GM12892 (cell line): Measurements from ENCODE around the gene PRPSAP1.
"Not testable (repeated sequence)": the region's sequence is repeated elsewhere in the genome, so short reads cannot be mapped to it uniquely, and the experiment has no call there.

ENCODE experiments used
- DNase-seq: peaks from one replicate; pipeline ENCODE4 v3.0.0; 2011; ENCODE audit not compliant: insufficient read length
- FAIRE-seq: peaks from 2 replicates; lab custom pipeline; 2011; peaks lifted over from hg19 to GRCh38; lab: Jason Lieb, UNC
- POLR2A ChIP-seq: IDR thresholded peaks from 2 replicates; pipeline ENCODE4 v1.6.1; 2011; ENCODE audit warnings: low read depth, low read length, control low read depth
- POLR2AphosphoS5 ChIP-seq: IDR thresholded peaks from 2 replicates; pipeline ENCODE4 v1.6.1; 2011; ENCODE audit warnings: low read depth, low read length, control low read depth
- TAF1 ChIP-seq: IDR thresholded peaks from 2 replicates; pipeline ENCODE4 v1.6.1; 2011; ENCODE audit warnings: low read depth, mild to moderate bottlenecking, control low read depth, low read length, borderline replicate concordance

Gene PRPSAP1

DNA sequence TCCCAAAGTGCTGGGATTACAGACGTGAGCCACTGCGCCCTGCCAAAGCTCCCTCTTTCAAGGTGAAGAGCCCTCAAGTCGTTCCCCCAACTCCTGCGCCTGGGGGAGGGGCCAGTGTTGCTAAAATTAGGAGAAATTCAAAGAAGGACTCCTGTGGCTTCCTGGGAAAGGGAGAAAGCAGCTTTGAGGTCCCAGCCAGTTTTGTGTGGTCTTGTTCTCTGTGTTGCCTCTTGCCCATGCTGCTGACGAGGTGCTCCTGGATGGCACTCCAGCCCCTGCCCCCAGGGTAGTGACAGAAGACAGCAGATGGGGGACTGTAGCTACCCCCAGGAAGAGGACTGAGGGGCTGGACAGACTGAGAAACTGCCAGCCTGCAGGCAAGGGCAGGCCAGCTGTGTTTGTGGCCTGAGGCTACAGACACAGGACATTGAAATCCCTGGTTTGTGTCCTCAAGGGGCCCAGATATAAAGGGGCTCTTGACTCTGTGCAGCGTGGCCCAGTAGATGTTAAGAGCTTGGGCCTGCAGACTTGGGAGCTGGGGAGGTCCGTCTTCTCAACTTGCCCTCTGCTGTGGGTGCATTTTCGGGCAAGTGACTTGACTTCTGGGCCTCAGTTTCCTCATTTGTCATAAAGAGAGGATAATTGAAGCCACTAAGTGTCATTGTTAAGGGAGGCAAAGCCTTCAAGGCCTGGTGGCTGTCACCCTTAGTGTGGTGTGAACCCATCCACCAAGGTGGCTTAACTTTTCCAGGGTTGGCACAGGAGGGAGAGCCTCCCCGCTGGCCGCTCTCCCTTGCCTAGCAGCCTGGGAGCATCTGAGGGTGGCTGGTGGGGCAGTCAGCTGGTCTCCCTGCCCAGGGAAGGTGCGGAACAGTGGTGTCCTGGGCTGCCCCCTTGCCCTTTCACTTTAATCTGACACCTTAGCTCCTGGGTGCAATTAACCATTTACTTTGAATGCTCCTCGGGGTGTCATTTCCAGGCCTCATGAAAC, 84.4 kb downstream of the PRPSAP1 start:
- TF ChIP-seq POLR2AphosphoS5 (peak; percentile 76), TAF1 (no peak), POLR2A (peak; percentile 74)
- peak; percentile 15 for DNase-seq
- peak; percentile 64 for FAIRE-seq

DNA sequence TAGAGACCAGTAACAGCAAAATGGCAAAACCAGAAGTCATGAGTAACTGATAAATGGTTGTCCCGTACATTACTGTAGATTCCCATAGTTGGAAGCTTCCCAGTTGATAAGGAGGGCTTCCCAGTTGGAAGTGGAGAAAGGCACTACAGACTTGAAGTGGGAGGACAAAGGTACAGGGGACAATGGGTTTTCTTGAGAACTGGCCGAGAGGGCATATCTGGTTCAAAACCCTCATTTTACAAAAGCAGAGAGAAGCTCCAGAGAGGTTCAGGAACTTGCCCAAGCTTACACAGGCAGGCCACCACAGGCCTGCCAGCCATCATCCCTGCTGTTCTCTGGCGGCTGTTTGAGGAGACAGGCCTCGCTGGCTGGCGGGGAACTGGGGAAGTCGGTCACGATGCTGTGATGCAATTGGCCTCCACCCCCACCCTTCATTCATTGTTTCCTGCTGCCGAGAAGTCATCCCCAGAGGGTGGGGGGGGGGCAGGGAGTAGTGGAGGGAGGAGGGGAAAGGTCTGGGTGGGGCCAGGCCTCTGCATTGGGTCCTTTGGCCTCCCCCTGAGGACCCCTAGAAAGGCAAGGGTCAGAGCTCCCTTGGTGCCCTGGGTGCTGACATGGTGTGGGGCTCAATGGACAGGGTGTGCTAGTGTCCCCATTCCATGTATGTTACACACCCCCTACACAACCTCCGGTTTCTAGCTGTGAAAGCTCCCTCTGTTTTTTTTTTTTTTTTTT, 85.5 kb downstream of the PRPSAP1 start:
- DNase-seq (no peak), FAIRE-seq (peak; percentile 82)

GRCh38 chr17:76267581-76268001, 86.1 kb downstream of the PRPSAP1 start:
- DNase-seq, FAIRE-seq: not testable (repeated sequence)

More for the DNA sequence above, 85.5 kb downstream of the PRPSAP1 start:
- TF ChIP-seq TAF1 (peak; percentile 80), POLR2A (peak; percentile 94), POLR2AphosphoS5 (peak; percentile 96)

DNA sequence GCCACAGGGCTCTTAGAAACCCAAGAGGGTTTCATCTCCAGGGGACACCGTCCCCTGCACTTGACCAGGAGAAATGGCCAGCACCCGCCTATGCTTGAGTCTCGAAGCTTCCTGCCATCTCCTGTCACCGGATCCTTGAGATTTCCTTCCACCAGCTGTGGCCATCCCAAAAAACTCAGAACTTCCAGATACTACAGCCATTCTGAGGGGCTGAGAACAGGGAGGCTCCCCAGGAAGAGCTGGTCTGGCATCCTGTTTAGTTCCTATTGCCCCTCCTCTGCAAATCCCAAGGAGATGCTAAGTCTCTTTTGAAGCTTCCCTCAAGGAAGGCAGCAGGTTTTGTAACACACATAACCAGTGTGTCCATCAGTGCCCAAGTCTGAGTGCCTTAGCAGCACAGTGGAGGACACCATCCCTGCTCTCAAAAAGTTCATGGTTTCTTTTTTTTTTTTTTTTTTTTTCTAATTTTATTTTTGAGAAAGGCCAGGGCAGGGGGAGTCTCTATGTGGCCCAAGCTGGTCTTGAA, 86.6 kb downstream of the PRPSAP1 start:
- DNase-seq: no peak
- TF ChIP-seq TAF1 (no peak), POLR2AphosphoS5 (peak; percentile 50; the same call in 1 of the 2 replicates), POLR2A (0 out of 2 replicates have a peak, but pooled peaks have one; percentile 14)
- FAIRE-seq: no peak

GRCh38 chr17:76266244-76266938, 87.3 kb downstream of the PRPSAP1 start:
- no peak; the same call in 1 of the 2 replicates for TF ChIP-seq TAF1
- 0 out of 2 replicates have a peak, but pooled peaks have one; percentile 26 for TF ChIP-seq POLR2AphosphoS5
- no peak for FAIRE-seq
- no peak for DNase-seq

DNA sequence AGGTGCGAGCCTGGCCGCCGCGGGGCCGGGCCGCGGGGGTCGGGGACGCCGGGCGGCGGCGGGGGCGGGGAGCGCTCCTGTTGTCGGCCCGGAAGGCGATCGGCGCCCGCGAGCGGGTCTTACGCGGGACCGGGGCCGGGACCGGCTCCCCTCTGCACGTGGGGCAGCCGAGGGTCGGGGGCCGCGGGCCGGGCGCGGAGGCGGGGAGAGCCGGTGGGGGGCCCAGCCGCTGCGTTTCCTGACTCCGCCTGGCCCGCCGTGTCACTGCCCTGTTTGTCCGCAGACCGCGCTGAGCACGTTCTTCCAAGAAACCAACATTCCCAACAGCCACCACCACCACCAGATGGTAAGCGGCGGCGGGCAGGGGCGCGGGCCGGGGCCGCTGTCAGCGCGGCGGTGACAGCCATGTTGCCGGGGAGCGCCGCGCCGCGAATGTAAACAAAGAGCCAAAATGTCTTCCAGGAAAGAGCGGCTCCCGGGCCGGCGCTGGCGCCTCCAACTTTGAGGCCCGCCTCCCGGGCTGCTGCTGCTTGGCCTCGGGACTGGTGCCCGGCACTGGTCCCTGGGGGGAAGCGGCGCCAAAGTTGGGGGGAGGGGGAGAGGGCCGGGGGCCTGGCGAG, 88.0 kb downstream of the PRPSAP1 start:
- DNase-seq: no peak
- TF ChIP-seq POLR2AphosphoS5 (no peak), TAF1 (no peak), POLR2A (no peak; the same call in 1 of the 2 replicates)
- FAIRE-seq: no peak

GRCh38 chr17:76264755-76265623, 88.7 kb downstream of the PRPSAP1 start, which contains the start of gene UBALD2:
Gene UBALD2, plus strand, starts transcription at chr17:76265348. Its CDS starts 158 bp downstream, at chr17:76265506.
- DNase-seq: peak; percentile 96
- no peak for TF ChIP-seq POLR2AphosphoS5
- TF ChIP-seq POLR2A: peak; percentile 66; the same call in 1 of the 2 replicates
- TF ChIP-seq TAF1: peak; percentile 78; the same call in 1 of the 2 replicates
- FAIRE-seq: peak; percentile 86

GRCh38 chr17:76264425-76264754, 89.3 kb downstream of the PRPSAP1 start:
- FAIRE-seq (no peak), DNase-seq (no peak)
- TF ChIP-seq TAF1 (no peak), POLR2A (0 out of 2 replicates have a peak, but pooled peaks have one; percentile 26)

DNA sequence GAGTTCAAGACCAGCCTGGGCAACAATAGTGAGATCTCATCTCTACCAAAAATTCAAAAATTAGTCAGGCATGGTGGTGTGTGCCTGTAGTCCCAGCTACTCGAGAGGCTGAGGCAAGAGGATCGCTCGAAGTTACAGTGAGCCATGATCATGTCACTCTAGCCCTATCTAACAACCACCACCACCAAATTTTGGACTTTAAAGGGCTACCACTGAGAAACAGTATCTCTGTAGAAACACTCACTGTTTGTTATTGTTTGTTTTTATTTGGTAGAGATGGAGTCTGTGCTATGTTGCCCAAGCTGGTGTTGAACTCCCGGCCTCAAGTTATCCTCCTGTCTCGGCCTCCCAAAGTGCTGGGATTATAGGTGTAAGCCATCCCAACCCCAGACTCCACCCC, 89.8 kb downstream of the PRPSAP1 start:
- no peak for TF ChIP-seq POLR2AphosphoS5
- TF ChIP-seq TAF1: no peak
- no peak for TF ChIP-seq POLR2A
- FAIRE-seq (peak; percentile 24), DNase-seq (no peak)

GRCh38 chr17:76262732-76263344, 90.9 kb downstream of the PRPSAP1 start:
- FAIRE-seq (peak; percentile 90), DNase-seq (no peak)

More at GRCh38 chr17:76262732-76263344, 90.9 kb downstream of the PRPSAP1 start:
- TF ChIP-seq POLR2AphosphoS5: peak; percentile 62; the same call in 1 of the 2 replicates
- TF ChIP-seq POLR2A: no peak
- TF ChIP-seq TAF1: 0 out of 2 replicates have a peak, but pooled peaks have one; percentile 23
